H9 (cell line): ENCODE measurements around the gene ZMIZ1. TPM values are rescaled to one million over a fixed set of nuclear protein-coding genes. Genes with fewer than 3 reads are reported as not detected.

ENCODE experiments used
- DNase-seq: peaks from one replicate; pipeline ENCODE4 v3.0.0-alpha.2; 2017
- H2AFZ ChIP-seq: one replicate; pipeline ENCODE4 v1.6.1; 2013; ENCODE audit warnings: mild to moderate bottlenecking, low read length, control low read depth, moderate library complexity
- H2AK5ac ChIP-seq: 2 replicates; pipeline ENCODE4 v1.6.1; 2013; ENCODE audit warnings: low read length, control low read depth, mixed read lengths; ENCODE audit not compliant: insufficient read length
- H2BK120ac ChIP-seq: one replicate; pipeline ENCODE4 v1.6.1; 2013; ENCODE audit warnings: low read depth, mild to moderate bottlenecking, low read length, control low read depth, inconsistent platforms; ENCODE audit not compliant: poor library complexity, severe bottlenecking
- H2BK12ac ChIP-seq: 2 replicates; pipeline ENCODE4 v1.6.1; 2013; ENCODE audit warnings: low read length, control low read depth, mixed read lengths, low read depth; ENCODE audit not compliant: insufficient read length
- H2BK15ac ChIP-seq: 2 replicates; pipeline ENCODE4 v1.6.1; 2013; ENCODE audit warnings: low read depth, low read length, control low read depth
- H2BK20ac ChIP-seq: one replicate; pipeline ENCODE4 v1.6.1; 2013; ENCODE audit warnings: low read depth, mild to moderate bottlenecking, low read length, control low read depth, inconsistent platforms; ENCODE audit not compliant: poor library complexity, severe bottlenecking
- H2BK5ac ChIP-seq: 2 replicates; pipeline ENCODE4 v1.6.1; 2013; ENCODE audit warnings: low read length, control low read depth, mixed read lengths; ENCODE audit not compliant: insufficient read length
- H3K14ac ChIP-seq: 2 replicates; pipeline ENCODE4 v1.6.1; 2013; ENCODE audit warnings: low read length, control low read depth; ENCODE audit not compliant: insufficient read depth
- H3K18ac ChIP-seq: 2 replicates; pipeline ENCODE4 v1.6.1; 2013; ENCODE audit warnings: low read depth, mild to moderate bottlenecking, mixed read lengths, low read length, control low read depth; ENCODE audit not compliant: insufficient read length
- H3K23ac ChIP-seq: 2 replicates; pipeline ENCODE4 v1.6.1; 2013; ENCODE audit warnings: low read length, control low read depth, mixed read lengths, low read depth; ENCODE audit not compliant: insufficient read length
- H3K23me2 ChIP-seq: 2 replicates; pipeline ENCODE4 v1.6.1; 2013; ENCODE audit warnings: low read depth, mild to moderate bottlenecking, mixed read lengths, low read length, control low read depth; ENCODE audit not compliant: insufficient read length, poor library complexity, severe bottlenecking
- H3K27ac ChIP-seq: 2 replicates; pipeline ENCODE4 v1.5.1; 2013; ENCODE audit warnings: low read length, control low read depth, mixed read lengths, low read depth; ENCODE audit not compliant: insufficient read length
- H3K27me3 ChIP-seq: 2 replicates; pipeline ENCODE4 v1.6.1; 2013; ENCODE audit warnings: low read length, control low read depth, inconsistent platforms; ENCODE audit not compliant: insufficient read depth
- H3K4ac ChIP-seq: 2 replicates; pipeline ENCODE4 v1.6.1; 2013; ENCODE audit warnings: low read depth, mild to moderate bottlenecking, control low read depth, inconsistent platforms, low read length, moderate library complexity
- H3K4me1 ChIP-seq: 2 replicates; pipeline ENCODE4 v1.6.1; 2013; ENCODE audit warnings: low read length, control low read depth, inconsistent platforms; ENCODE audit not compliant: insufficient read depth
- H3K4me2 ChIP-seq: 2 replicates; pipeline ENCODE4 v1.6.1; 2013; ENCODE audit warnings: low read length, control low read depth, mixed read lengths; ENCODE audit not compliant: insufficient read length, insufficient read depth
- H3K56ac ChIP-seq: 2 replicates; pipeline ENCODE4 v1.6.1; 2013; ENCODE audit warnings: low read depth, mild to moderate bottlenecking, mixed read lengths, low read length, control low read depth; ENCODE audit not compliant: insufficient read length
- H3K79me1 ChIP-seq: 2 replicates; pipeline ENCODE4 v1.6.1; 2013; ENCODE audit warnings: low read depth, mild to moderate bottlenecking, moderate library complexity, low read length, control low read depth, inconsistent platforms; ENCODE audit not compliant: insufficient read depth, poor library complexity, severe bottlenecking
- H3K79me2 ChIP-seq: 2 replicates; pipeline ENCODE4 v1.6.1; 2013; ENCODE audit warnings: low read length, control low read depth, inconsistent platforms; ENCODE audit not compliant: insufficient read depth
- H3K9ac ChIP-seq: 2 replicates; pipeline ENCODE4 v1.6.1; 2013; ENCODE audit warnings: low read length, control low read depth, mixed read lengths; ENCODE audit not compliant: insufficient read length; ENCODE audit errors: extremely low read depth
- H3K9me3 ChIP-seq: one replicate; pipeline ENCODE4 v1.6.1; 2013; ENCODE audit warnings: low read depth, low read length, inconsistent platforms; ENCODE audit not compliant: control insufficient read depth
- H3T11ph ChIP-seq: one replicate; pipeline ENCODE4 v1.6.1; 2013; ENCODE audit warnings: mild to moderate bottlenecking, low read length, control low read depth, inconsistent platforms
- H4K20me1 ChIP-seq: one replicate; pipeline ENCODE4 v1.6.1; 2013; ENCODE audit not compliant: control insufficient read depth, insufficient read length, insufficient read depth
- H4K5ac ChIP-seq: 2 replicates; pipeline ENCODE4 v1.6.1; 2013; ENCODE audit warnings: low read depth, mild to moderate bottlenecking, mixed read lengths, low read length, control low read depth; ENCODE audit not compliant: insufficient read length
- H4K8ac ChIP-seq: replicated peaks from 2 replicates; pipeline ENCODE4 v1.6.1; 2013; ENCODE audit warnings: low read length, control low read depth, mixed read lengths, low read depth; ENCODE audit not compliant: insufficient read length
- H4K91ac ChIP-seq: 2 replicates; pipeline ENCODE4 v1.6.1; 2013; ENCODE audit warnings: low read depth, mild to moderate bottlenecking, moderate library complexity, mixed read lengths, low read length, control low read depth; ENCODE audit not compliant: insufficient read length
- H3K27ac Mint-ChIP-seq, 3 experiments: 2 replicates in 2 of 3; 3 replicates in 1 of 3; pipeline ENCODE4 v1.8.0; 2020 to 2021; ENCODE audit warnings: mixed read lengths in 3 of 3, mild to moderate bottlenecking in 1 of 3, moderate library complexity in 1 of 3
- H3K27me3 Mint-ChIP-seq: 2 replicates; pipeline ENCODE4 v1.8.0; 2021; ENCODE audit warnings: low read depth, mild to moderate bottlenecking, moderate library complexity, mixed read lengths
- H3K36me3 Mint-ChIP-seq, 3 experiments: 2 replicates in 2 of 3; 3 replicates in 1 of 3; pipeline ENCODE4 v1.8.0; 2020 to 2021; ENCODE audit warnings: low read depth in 3 of 3, mixed read lengths in 3 of 3; ENCODE audit not compliant: insufficient read depth in 1 of 3
- H3K4me1 Mint-ChIP-seq, 2 experiments: 2 replicates each; pipeline ENCODE4 v1.8.0; 2020; ENCODE audit warnings: mixed read lengths in 2 of 2
- H3K4me3 Mint-ChIP-seq, 2 experiments: 2 replicates in 1 of 2; 3 replicates in 1 of 2; pipeline ENCODE4 v1.8.0; 2020 to 2021; ENCODE audit warnings: mild to moderate bottlenecking in 2 of 2, mixed read lengths in 2 of 2, moderate library complexity in 1 of 2
- H3K9me3 Mint-ChIP-seq, 2 experiments: 2 replicates in 1 of 2; 3 replicates in 1 of 2; pipeline ENCODE4 v1.8.0; 2020; ENCODE audit warnings: mild to moderate bottlenecking in 2 of 2, mixed read lengths in 2 of 2, moderate library complexity in 1 of 2
- WGBS: extraction: QIAGEN DNeasy Blood & Tissue Kit; methylation state at CpG from one replicate; pipeline ENCODE4 v1.1.7; 2013; ENCODE audit warnings: missing lambda C conversion rate, low lambda C conversion rate, mixed read lengths; ENCODE audit not compliant: insufficient read length; ENCODE audit errors: extremely low coverage; 5-methylcytosine and 5-hydroxymethylcytosine counted together
- total RNA-seq: library from RNA; stranded (reverse); gene quantifications from 2 replicates; pipeline ENCODE4 v1.2.1, GENCODE V29; 2021
- TF ChIP-seq, protein P1 (sequence below): fragments of 200-600 bp; sonication (generic); conservative IDR thresholded peaks from 3 replicates; pipeline ENCODE4 v1.8.0; 2021; ENCODE audit warnings: antibody characterized with exemption, mild to moderate bottlenecking

The ZMIZ1 gene
- total RNA-seq, 1 experiment from 2014 or later = 36.9 TPM

- no peak overlapping the region for H3K23ac ChIP-seq
- Mint-ChIP-seq H3K36me3 (peaks cover 0 to 8% (median 0%) of the 10 kb centered on the region in 3 experiments; a peak in 3 of 7 replicates), H3K4me3 (no peak overlapping the region), H3K27ac (no peak overlapping the region), H3K27me3 (peaks cover 2% of the 10 kb centered on the region; the same call in 1 of the 2 replicates), H3K9me3 (no peaks in the 10 kb centered on the region), H3K4me1 (peaks cover 56 to 74% of the 10 kb centered on the region in 2 experiments)
- no peak overlapping the region for H4K8ac ChIP-seq
- H2AK5ac ChIP-seq = no peak overlapping the region
- no peak overlapping the region for H2BK12ac ChIP-seq
- H3K23me2 ChIP-seq = no peaks in the 10 kb centered on the region
- no peak overlapping the region for H3K56ac ChIP-seq
- H3K18ac ChIP-seq = no peak overlapping the region
- no peak overlapping the region for H3K4me2 ChIP-seq
- H3K27ac ChIP-seq = no peak overlapping the region
- no peak overlapping the region for H3K4ac ChIP-seq
- H3K27me3 ChIP-seq = no peaks in the 10 kb centered on the region
- no peak overlapping the region for H2BK15ac ChIP-seq
- no peak overlapping the region for H2BK20ac ChIP-seq
- no peak overlapping the region for H2BK120ac ChIP-seq
- H3K9me3 ChIP-seq = no peaks in the 10 kb centered on the region
- no peak overlapping the region for H3K14ac ChIP-seq
- TF ChIP-seq, protein P1, sequence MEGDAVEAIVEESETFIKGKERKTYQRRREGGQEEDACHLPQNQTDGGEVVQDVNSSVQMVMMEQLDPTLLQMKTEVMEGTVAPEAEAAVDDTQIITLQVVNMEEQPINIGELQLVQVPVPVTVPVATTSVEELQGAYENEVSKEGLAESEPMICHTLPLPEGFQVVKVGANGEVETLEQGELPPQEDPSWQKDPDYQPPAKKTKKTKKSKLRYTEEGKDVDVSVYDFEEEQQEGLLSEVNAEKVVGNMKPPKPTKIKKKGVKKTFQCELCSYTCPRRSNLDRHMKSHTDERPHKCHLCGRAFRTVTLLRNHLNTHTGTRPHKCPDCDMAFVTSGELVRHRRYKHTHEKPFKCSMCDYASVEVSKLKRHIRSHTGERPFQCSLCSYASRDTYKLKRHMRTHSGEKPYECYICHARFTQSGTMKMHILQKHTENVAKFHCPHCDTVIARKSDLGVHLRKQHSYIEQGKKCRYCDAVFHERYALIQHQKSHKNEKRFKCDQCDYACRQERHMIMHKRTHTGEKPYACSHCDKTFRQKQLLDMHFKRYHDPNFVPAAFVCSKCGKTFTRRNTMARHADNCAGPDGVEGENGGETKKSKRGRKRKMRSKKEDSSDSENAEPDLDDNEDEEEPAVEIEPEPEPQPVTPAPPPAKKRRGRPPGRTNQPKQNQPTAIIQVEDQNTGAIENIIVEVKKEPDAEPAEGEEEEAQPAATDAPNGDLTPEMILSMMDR = no peak
- peaks cover 11% of the 10 kb centered on the region for H3K79me1 ChIP-seq
- H4K20me1 ChIP-seq = peaks cover 2% of the 10 kb centered on the region
- no peak overlapping the region for H3T11ph ChIP-seq
- no peak overlapping the region for H2BK5ac ChIP-seq
- no peak overlapping the region for H4K91ac ChIP-seq
- no peak overlapping the region for H2AFZ ChIP-seq
- H3K79me2 ChIP-seq = peaks cover 39% of the 10 kb centered on the region; the same call in 1 of the 2 replicates
- H3K4me1 ChIP-seq = peaks cover 1% of the 10 kb centered on the region; the same call in 1 of the 2 replicates
- no CpG with 5 or more reads among the region's 10 CpGs for WGBS
- DNase-seq = no peak
- no peak overlapping the region for H3K9ac ChIP-seq
- no peak overlapping the region for H4K5ac ChIP-seq
Measured at GRCh38 chr10:79077488-79078173, 8.9 kb downstream of the ZMIZ1 start.
